Measurements from ENCODE around the gene CHRNA4.

The CHRNA4 gene

DNA sequence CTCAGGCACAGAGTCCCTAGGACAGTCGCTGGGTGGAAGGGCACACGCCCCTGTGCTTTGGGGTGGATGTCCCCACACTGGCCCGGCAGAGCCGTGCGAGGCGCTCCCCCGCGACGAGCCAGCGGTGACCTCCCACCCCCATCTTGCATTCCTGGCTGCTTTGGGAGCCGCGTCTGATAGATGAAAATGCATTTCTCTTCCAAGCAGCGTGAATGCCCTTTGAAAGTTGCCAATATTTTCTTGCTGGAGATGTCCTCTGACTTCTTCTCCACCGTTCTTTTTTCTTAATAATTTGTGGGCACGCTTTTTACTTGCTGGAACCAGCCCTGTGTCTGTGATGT is 38.2 kb downstream of the CHRNA4 start:
- no peak for TF ChIP-seq CTCF (IDR thresholded peaks at IDR 0.05; ENCODE audit: insufficient read depth, low read length, missing control alignments)
- H3K4me3 ChIP-seq (ENCODE audit: low read depth, low read length), result no peak overlapping the region
- ChIA-PET POLR2A (interaction anchor here (1.1 kb wide), 1 partner anchor 198 kb away, joined by 3 read pairs; no protein-coding TSS in a partner anchor), CTCF (interaction anchor here (1.0 kb wide), 1 partner anchor 14 kb away, joined by 4 read pairs; no protein-coding TSS in a partner anchor)
- no peak for DNase-seq (ENCODE audit: low read depth, low spot score)

GRCh38 chr20:63322146-63322932 is 38.8 kb downstream of the CHRNA4 start:
- no peak for DNase-seq (ENCODE audit: low read depth, low spot score)
- POLR2A ChIA-PET, result interaction anchor here (1.1 kb wide), 1 partner anchor 199 kb away, joined by 3 read pairs; no protein-coding TSS in a partner anchor
- TF ChIP-seq CTCF (IDR thresholded peaks at IDR 0.05; ENCODE audit: insufficient read depth, low read length, missing control alignments), result no peak
- CTCF ChIA-PET, result no interaction called here
- no peak overlapping the region for H3K4me3 ChIP-seq (ENCODE audit: low read depth, low read length)

- ChIA-PET POLR2A (no interaction called here), CTCF (no interaction called here)
- H3K4me3 ChIP-seq (ENCODE audit: low read depth, low read length), result no peak overlapping the region
- DNase-seq (ENCODE audit: low read depth, low spot score), result no peak
- no peak for TF ChIP-seq CTCF (IDR thresholded peaks at IDR 0.05; ENCODE audit: insufficient read depth, low read length, missing control alignments)
Measured at GRCh38 chr20:63321148-63321831, 39.9 kb downstream of the CHRNA4 start.

- no peak for TF ChIP-seq CTCF (IDR thresholded peaks at IDR 0.05; ENCODE audit: insufficient read depth, low read length, missing control alignments)
- CTCF ChIA-PET, result interaction anchor here (1.5 to 4.3 kb wide), 2 partner anchors 10 to 12 kb away, joined by 7 to 19 read pairs; no protein-coding TSS in a partner anchor
- no peak overlapping the region for H3K4me3 ChIP-seq (ENCODE audit: low read depth, low read length)
- POLR2A ChIA-PET, result no interaction called here
- no peak for DNase-seq (ENCODE audit: low read depth, low spot score)
Measured at GRCh38 chr20:63320616-63321147, 40.5 kb downstream of the CHRNA4 start.

- ChIA-PET CTCF (interaction anchor here (1.5 to 4.3 kb wide), 2 partner anchors 10 to 11 kb away, joined by 7 to 19 read pairs; no protein-coding TSS in a partner anchor), POLR2A (no interaction called here)
- no peak for DNase-seq (ENCODE audit: low read depth, low spot score)
- H3K4me3 ChIP-seq (ENCODE audit: low read depth, low read length), result no peak overlapping the region
- no peak for TF ChIP-seq CTCF (IDR thresholded peaks at IDR 0.05; ENCODE audit: insufficient read depth, low read length, missing control alignments)
Measured at GRCh38 chr20:63320041-63320511, 41.1 kb downstream of the CHRNA4 start.

Measured in AG04449 (cell line).